DND-41 (cell line): ENCODE measurements around the gene PIK3C3.
A peak's percentile ranks its signal among the peaks of the same experiment; 100 is the strongest.

Experiments
- ATAC-seq: fragments of 200-7000 bp; cut with Tn5 transposase; 3 replicates; pipeline ENCODE4 v1.9.1; 2021; ENCODE audit warnings: low read depth; ENCODE audit not compliant: insufficient read depth
- DNase-seq: peaks from one replicate; pipeline ENCODE4 v3.0.0-alpha.2; 2020
- H2AFZ ChIP-seq: 2 replicates; pipeline ENCODE4 v1.6.0; 2012; ENCODE audit warnings: low read depth, low read length
- H3K27ac ChIP-seq: 2 replicates; pipeline ENCODE4 v1.5.1; 2012; ENCODE audit warnings: low read length, inconsistent platforms
- H3K27me3 ChIP-seq: fragments of 200-600 bp; sonication (generic); 2 replicates; pipeline ENCODE4 v1.6.0; 2012; ENCODE audit warnings: low read length, mild to moderate bottlenecking, inconsistent platforms; ENCODE audit not compliant: insufficient read depth, poor library complexity
- H3K36me3 ChIP-seq: 2 replicates; pipeline ENCODE4 v1.5.1; 2012; ENCODE audit warnings: low read length, inconsistent platforms; ENCODE audit not compliant: insufficient read depth
- H3K4me1 ChIP-seq: 2 replicates; pipeline ENCODE4 v1.5.1; 2012; ENCODE audit warnings: mild to moderate bottlenecking, low read length; ENCODE audit not compliant: insufficient read depth
- H3K4me2 ChIP-seq: 2 replicates; pipeline ENCODE4 v1.6.0; 2012; ENCODE audit warnings: mild to moderate bottlenecking, moderate library complexity, low read length, inconsistent platforms; ENCODE audit not compliant: insufficient read depth
- H3K4me3 ChIP-seq, 2 experiments: fragments of 200-600 bp in 1 of 2; shearing (Covaris generic) in 1 of 2; 2 replicates each; pipeline ENCODE4 v1.5.1; 2012 to 2016; ENCODE audit warnings: inconsistent platforms in 2 of 2, low read length in 2 of 2, mild to moderate bottlenecking in 2 of 2, low read depth in 1 of 2, moderate library complexity in 1 of 2
- H3K79me2 ChIP-seq: 2 replicates; pipeline ENCODE4 v1.6.0; 2012; ENCODE audit warnings: low read length, inconsistent platforms; ENCODE audit not compliant: insufficient read depth
- H3K9ac ChIP-seq: 2 replicates; pipeline ENCODE4 v1.6.0; 2012; ENCODE audit warnings: low read depth, mild to moderate bottlenecking, inconsistent platforms, low read length, moderate library complexity
- H3K9me3 ChIP-seq: 2 replicates; pipeline ENCODE4 v1.5.1; 2012; ENCODE audit warnings: low read length, moderate library complexity, mild to moderate bottlenecking, inconsistent platforms; ENCODE audit not compliant: insufficient read depth, severe bottlenecking
- H4K20me1 ChIP-seq: 2 replicates; pipeline ENCODE4 v1.6.0; 2012; ENCODE audit warnings: low read length; ENCODE audit not compliant: insufficient read depth
- CTCF ChIP-seq: IDR thresholded peaks from 2 replicates; pipeline ENCODE4 v1.5.1; 2012; ENCODE audit warnings: borderline replicate concordance, low read length, moderate library complexity, mild to moderate bottlenecking; ENCODE audit not compliant: poor library complexity, severe bottlenecking; ENCODE audit errors: extremely low read depth
- EZH2 ChIP-seq: IDR thresholded peaks from 3 replicates; pipeline ENCODE4 v1.6.1; 2012; ENCODE audit warnings: borderline replicate concordance, low read depth, mild to moderate bottlenecking, moderate library complexity, low read length, inconsistent platforms; ENCODE audit not compliant: severe bottlenecking

Gene PIK3C3

GRCh38 chr18:42100248-42100647 is 145.2 kb downstream of the PIK3C3 start:
- DNase-seq (no peak), ATAC-seq (no peak)
- H2AFZ ChIP-seq, result no peak overlapping the region
- no peak overlapping the region for H3K4me2 ChIP-seq
- H3K36me3 ChIP-seq, result no peaks in the 10 kb centered on the region
- no peaks in the 10 kb centered on the region for H3K79me2 ChIP-seq
- no peak for TF ChIP-seq EZH2
- no peak for TF ChIP-seq CTCF
- H3K27me3 ChIP-seq, result no peaks in the 10 kb centered on the region
- no peaks in the 10 kb centered on the region for H3K4me1 ChIP-seq
- no peaks in the 10 kb centered on the region for H4K20me1 ChIP-seq
- H3K9me3 ChIP-seq, result no peaks in the 10 kb centered on the region
- no peak overlapping the region for H3K27ac ChIP-seq
- no peak overlapping the region for H3K9ac ChIP-seq
- no peak overlapping the region for H3K4me3 ChIP-seq

GRCh38 chr18:42100911-42101310 is 145.9 kb downstream of the PIK3C3 start:
- H3K9me3 ChIP-seq, result no peaks in the 10 kb centered on the region
- ATAC-seq (no peak), DNase-seq (no peak)
- TF ChIP-seq EZH2 (no peak), CTCF (no peak)
- H3K27me3 ChIP-seq, result no peaks in the 10 kb centered on the region
- no peak overlapping the region for H2AFZ ChIP-seq
- H3K4me1 ChIP-seq, result no peaks in the 10 kb centered on the region
- H3K9ac ChIP-seq, result no peak overlapping the region
- H3K4me2 ChIP-seq, result no peak overlapping the region
- no peaks in the 10 kb centered on the region for H4K20me1 ChIP-seq
- H3K36me3 ChIP-seq, result no peaks in the 10 kb centered on the region
- H3K79me2 ChIP-seq, result no peaks in the 10 kb centered on the region
- H3K27ac ChIP-seq, result no peak overlapping the region
- H3K4me3 ChIP-seq, result no peak overlapping the region

GRCh38 chr18:42105394-42105793 is 150.4 kb downstream of the PIK3C3 start:
- Histone ChIP-seq H3K9ac (no peak overlapping the region), H3K4me3 (no peak overlapping the region), H2AFZ (no peak overlapping the region), H3K27ac (no peak overlapping the region), H3K36me3 (no peaks in the 10 kb centered on the region), H3K79me2 (no peaks in the 10 kb centered on the region), H4K20me1 (no peaks in the 10 kb centered on the region), H3K4me2 (no peak overlapping the region), H3K27me3 (no peaks in the 10 kb centered on the region), H3K4me1 (no peaks in the 10 kb centered on the region), H3K9me3 (no peaks in the 10 kb centered on the region)
- ATAC-seq (peak; percentile 78), DNase-seq (no peak)
- no peak for TF ChIP-seq EZH2
- TF ChIP-seq CTCF, result no peak

- no peaks in the 10 kb centered on the region for H3K79me2 ChIP-seq
- H3K27ac ChIP-seq, result no peak overlapping the region
- ATAC-seq, result no peak
These were observed 151.8 kb downstream of the PIK3C3 start for GRCh38 chr18:42106784-42107183.

More at GRCh38 chr18:42106784-42107183, 151.8 kb downstream of the PIK3C3 start:
- no peak overlapping the region for H3K4me3 ChIP-seq
- DNase-seq, result no peak
- H3K9me3 ChIP-seq, result no peaks in the 10 kb centered on the region
- no peak overlapping the region for H3K4me2 ChIP-seq
- no peak for TF ChIP-seq CTCF
- H3K36me3 ChIP-seq, result no peaks in the 10 kb centered on the region
- H2AFZ ChIP-seq, result no peak overlapping the region
- H3K9ac ChIP-seq, result no peak overlapping the region
- H3K4me1 ChIP-seq, result no peaks in the 10 kb centered on the region
- no peaks in the 10 kb centered on the region for H3K27me3 ChIP-seq
- no peaks in the 10 kb centered on the region for H4K20me1 ChIP-seq
